SKM-1 treated with dmso at 0.1 percent for 144 hours (cell line): ENCODE results near the gene MCF2L.
"Not testable (repeated sequence)": the region's sequence is repeated elsewhere in the genome, so short reads cannot be mapped to it uniquely, and the experiment has no call there.

Experiments used
- DNase-seq: peaks from one replicate; lab custom pipeline; 2025; ENCODE audit not compliant: unreplicated experiment; lab: John Stamatoyannopoulos, UW

Gene MCF2L

DNA sequence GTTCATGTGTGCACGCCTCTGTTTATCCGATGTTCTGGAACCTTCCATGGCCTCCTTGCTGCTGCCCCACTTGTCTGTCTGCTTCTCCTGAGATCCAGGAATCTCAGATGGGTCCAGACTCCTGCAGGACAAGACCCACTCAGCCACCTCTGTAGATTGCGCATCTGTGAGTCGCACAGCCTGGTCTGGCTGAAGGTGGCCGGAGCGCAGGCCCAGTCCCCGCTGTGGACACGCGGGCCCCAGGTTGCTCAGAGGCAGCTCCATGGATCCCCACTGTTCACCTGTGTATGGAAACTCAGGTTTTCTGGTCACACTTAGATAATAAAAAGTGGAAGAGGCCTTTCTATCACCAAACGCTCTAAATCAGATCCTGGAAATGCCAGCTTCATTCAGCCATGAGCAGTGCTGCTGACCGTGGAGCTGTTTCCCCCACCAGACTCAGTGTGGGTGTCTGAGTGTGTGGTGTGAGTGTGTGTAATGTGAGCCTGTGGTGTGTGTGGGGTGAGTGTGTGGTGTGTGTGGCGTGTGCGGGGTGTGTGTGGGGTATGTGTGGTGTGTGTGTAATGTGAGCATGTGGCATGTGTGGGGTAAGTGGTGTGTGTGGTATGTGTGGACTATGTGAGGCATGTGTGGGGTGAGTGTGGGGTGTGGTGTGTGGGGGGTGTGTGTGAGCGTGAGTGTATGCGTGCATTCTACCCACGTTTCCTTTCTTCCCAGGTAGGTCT lies 59.5 kb downstream of the MCF2L start:
- DNase-seq, result no peak

DNA sequence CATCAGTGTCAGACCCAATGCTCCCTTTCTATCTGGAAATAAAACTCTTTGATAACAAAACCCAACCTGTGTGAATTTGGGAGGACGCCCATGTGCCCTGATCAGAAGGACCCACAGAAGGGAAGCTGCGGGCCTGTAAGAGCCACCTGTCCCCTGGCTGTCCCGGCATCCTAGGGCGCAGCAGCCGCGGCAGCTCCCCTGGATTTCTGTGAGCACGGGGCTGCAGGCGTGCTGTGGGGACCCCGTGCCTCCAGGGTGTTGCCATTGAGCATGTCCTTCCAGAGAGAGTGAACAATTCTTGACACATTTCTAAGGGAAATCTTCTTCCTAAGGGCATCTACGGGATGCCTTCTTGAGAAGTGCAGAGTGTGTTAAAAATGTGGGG lies 60.0 kb downstream of the MCF2L start:
- DNase-seq, result no peak

DNA sequence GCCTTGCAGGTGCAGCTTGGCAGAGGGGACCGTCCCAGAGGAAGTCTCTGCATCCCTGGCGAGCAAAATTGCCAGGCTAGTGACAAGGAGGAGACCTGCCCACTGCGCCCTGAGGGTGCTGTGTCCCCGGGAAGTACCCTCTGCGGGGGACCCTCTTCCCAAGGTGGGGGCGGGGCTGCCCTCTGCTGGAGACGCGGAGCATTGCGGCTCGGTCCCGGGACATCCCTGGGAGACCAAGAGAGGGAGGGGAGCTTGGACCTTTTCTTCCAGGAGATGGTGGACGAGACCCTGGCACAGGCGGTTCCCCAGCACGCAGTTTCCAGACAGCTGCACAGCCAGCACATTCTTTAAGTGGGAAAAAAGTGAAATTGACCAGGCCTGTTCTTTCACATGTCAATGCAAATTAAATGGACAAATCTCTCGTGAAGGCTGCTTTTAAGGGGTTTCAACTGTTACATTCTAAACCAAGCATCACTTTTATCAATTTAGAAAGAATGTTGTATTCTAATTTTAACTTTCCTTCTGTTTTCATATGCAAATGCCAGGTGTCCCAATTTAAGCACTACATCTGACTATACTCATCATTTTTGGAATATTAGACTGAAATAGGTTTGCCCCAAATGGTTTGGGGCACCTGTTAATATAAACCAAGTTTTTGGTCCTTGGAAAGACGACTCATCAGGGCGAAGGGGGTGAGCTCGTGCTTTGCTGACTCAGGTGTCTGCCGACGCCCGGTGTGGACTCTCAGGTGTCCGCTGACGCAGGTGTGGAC lies 60.7 kb downstream of the MCF2L start:
- no peak for DNase-seq

DNA sequence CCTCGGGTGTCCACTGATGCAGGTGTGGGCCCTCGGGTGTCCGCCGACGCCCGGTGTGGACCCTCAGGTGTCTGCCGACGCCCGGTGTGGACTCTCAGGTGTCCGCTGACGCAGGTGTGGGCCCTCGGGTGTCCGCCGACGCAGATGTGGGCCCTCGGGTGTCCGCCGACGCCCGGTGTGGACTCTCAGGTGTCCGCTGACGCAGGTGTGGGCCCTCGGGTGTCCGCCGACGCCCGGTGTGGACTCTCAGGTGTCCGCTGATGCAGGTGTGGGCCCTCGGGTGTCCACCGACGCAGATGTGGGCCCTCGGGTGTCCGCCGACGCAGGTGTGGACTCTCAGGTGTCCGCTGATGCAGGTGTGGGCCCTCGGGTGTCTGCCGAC lies 61.2 kb downstream of the MCF2L start:
- DNase-seq, result not testable (repeated sequence)

DNA sequence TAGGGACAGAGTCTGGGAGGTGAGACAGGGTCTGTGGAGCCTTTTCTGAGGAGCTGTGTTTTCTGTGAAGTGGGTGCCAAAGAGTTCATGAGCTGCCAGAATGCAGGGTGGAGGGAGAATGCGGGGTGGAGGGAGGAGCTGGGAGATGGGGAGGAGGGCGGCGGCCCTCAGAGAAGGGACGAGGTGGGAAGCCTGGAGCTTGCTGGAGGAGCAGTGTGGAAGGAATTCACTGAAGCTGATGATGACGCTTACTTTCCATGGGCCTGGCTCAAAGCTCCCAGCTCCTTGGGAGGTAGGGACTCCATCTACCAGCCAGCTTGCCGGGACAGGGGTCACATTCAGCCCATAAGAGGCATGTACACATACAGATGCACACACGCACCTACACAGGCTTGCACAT lies 62.5 kb downstream of the MCF2L start:
- no peak for DNase-seq

DNA sequence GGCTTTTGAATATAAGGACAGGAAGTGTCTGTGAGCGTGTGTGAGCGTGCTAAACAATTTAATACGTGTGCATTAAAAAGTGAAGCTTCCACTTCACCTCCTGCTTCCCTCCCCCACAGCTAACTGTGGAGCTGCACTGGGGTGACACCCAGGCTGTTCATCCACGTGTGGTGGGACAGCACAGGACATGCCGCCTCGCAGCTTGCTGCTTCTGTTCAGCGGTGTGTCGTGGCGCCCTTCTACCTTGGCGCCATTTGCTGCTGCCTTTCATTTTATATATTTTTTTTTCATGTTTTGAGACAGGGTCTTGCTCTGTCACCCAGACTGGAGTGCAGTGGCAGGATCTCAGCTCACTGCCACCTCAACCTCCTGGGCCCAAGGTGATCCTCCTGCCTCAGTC lies 63.3 kb downstream of the MCF2L start:
- DNase-seq, result no peak

DNA sequence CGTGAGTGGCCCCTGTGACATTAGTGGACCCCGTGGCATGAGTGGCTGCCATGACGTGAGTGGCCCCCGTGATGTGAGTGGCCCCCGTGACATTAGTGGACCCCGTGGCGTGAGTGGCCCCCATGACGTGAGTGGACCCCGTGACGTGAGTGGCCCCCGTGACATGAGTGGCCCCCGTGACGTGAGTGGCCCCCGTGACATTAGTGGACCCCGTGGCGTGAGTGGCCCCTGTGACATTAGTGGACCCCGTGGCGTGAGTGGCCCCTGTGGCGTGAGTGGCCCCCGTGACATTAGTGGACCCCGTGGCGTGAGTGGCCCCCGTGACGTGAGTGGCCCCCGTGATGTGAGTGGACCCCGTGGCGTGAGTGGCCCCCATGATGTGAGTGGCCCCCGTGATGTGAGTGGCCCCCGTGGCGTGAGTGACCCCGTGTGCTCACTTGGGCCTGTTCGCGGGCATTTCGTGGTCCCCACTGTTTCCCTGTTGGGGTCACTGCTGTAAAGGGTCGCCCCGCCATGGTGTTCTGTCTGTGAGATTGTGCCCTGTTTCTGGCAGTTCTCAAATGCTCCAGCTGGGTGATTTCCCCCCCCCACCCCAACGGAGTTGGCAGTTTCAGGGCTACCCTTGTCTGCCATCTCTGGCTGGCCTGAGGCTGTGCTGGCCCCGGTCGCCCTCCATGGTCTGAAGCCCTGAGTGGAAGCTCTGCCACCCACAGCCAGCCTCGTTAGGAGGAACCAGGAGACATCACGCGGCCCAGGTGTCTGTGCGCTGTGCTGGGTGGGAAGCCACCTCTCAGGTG lies 64.2 kb downstream of the MCF2L start:
- DNase-seq, result no peak

DNA sequence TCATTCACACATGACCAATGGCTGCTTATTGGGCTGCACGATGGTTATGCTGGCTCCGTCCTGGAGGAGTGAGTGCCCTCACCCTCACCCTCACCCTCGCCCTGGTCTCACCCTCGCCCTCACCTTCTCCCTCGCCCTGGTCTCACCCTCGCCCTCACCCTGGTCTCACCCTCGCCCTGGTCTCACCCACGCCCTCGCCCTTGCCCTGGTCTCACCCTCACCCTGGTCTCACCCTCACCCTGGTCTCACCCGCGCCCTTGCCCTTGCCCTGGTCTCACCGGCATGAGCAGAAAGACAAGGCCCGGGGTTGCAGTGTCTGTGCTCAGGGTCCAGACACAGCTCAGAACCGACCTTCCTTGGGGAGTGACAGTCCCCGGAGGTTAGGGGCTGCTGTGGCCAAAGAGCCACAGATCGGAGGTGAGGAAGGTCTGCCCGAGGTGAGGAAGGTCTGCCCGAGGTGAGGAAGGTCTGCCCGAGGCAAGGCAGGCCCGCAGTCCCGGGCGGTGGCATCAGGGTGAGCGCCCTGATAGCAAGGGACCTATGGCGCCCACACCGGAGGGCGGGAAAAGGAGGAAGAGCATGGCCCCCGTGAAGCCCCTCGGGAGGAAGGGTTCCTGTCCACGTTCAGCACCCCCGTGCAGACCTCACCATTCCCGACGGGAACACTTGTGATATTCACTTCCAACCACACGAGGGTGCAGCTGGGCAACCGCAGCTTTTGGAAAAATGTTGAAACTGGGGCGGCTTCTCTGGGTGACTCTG lies 65.6 kb downstream of the MCF2L start:
- DNase-seq, result no peak

DNA sequence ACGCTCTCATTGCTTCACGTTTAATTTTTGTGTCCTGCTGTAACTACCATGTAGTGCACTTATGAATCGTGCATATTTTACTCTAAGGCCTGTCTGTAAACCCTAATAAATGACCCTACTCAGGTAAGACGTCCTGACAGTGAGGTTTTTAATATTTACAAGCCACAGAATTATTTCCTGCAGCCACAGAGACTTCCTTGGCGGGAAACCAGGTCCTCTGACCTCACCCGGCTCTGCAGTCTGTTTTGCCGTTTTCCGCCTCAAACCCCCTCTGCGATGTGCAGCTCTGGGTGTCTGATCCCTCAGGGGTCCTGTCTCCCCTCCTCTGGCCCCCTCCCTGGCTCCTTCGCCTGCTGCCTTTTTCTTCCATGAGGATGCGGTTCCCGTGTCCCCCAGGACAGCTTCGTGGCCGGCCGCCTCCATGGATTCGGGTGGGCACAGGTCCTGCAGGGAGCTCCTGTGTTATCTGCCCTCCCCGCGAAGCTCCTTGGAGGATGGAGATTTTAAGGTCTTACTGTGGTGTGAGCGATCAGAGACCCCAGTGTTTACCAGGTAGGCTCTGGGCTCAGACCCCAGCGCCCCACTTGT lies 66.3 kb downstream of the MCF2L start:
- no peak for DNase-seq

DNA sequence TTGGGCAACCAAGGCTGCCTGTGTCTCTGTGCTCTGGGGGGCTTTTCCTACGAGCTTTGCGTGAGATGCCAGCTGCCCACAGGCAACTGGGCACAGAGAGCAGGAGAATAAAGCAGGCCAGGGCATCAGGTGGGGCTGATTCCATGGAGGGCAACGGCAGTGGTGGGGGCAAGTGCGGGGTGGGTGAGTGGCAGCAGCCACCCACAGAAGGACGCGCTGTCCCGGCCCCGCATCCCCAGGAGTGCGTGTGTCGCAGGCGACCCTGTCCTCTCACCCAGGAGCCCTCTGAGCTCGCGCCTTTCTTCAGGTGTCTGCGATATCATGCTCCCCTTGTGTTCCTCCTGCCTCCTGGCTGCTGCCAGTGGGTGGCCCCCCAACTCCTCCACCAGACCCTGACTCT lies 67.4 kb downstream of the MCF2L start:
- DNase-seq, result no peak

DNA sequence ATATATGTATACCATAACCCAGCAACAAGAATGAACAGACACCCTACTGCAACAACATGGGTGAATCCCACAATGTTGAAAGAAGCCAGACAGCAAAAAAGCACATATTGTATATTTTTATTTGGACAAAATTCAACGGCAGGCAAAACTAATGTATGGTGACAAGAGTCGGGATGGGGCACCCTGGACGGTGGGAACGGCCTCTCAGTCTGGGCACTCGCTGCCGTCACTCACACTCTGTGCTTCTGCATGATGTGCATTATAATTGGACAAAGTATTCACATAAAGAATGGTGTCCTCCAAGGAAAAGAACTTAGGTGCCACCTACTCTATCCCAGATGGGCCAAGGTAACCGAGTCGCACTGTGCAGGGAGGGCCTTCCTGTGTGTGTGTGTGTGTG lies 71.0 kb downstream of the MCF2L start:
- no peak for DNase-seq

DNA sequence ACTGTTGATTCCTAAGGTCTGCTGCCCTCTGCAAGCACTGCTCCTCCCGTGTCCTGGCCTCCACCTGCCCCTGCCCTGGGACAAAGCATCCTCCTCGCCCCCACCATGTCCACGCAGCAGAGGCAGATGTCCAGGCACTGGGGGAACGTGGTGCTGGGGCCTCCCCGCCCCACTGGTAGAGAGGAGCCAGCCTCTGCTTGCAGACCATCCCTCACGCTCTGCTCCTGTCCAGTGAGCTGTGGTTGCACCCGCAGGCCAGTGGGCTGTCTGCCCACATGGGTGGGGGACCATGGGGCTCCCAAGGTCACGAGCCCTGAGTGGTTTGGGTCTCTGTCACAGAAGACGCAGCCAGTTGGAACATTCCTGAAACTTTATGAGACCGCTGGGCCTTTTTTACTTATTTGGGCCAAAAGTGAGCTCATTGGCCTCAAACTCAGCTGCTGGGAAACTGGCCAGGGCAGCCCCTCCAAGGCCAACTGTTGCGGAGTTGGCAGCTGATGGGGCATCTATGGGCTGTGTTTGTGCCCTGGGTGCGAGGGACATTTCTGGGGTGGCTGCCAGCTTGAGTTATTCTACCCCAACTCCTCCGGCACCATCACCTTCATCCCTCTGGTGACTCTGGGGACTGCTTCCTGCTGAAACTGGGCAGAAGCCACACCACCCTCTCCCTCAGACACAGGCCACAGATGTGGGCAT lies 71.7 kb downstream of the MCF2L start:
- no peak for DNase-seq

DNA sequence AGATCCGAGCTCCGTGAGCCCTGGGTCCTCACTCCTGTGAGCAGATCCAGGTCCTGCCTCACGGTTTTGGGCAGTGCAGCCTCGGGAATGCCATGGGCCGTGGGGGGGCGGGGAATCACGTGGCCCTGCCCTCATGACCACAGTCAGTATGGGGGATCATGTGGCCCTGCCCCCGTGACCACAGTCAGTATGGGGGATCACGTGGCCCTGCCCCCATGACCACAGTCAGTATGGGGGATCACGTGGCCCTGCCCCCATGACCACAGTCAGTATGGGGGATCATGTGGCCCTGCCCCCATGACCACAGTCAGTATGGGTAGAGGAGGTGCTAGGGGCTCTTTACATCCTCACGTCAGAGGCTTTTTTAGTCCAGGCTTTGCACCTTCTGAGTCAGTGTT lies 72.3 kb downstream of the MCF2L start:
- DNase-seq, result no peak

DNA sequence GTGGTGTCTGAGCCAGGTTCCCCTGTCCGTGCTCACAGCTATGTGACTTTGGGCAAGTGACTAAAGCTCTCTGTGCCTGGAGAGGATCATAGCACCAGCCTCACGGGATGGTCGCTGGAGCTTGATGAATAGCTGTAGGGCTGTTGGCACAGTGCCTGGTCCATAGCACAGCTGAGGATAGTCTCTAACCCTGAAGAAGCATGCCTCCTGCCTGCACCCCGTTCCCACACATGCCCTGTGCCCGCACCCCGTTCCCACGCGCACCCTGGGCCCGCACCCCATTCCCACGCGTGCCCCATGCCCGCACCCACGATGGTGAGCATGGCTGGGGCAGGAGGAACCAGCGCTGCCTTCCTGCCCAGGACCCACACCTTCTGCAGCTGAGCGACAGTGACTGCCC lies 72.9 kb downstream of the MCF2L start:
- DNase-seq, result no peak

DNA sequence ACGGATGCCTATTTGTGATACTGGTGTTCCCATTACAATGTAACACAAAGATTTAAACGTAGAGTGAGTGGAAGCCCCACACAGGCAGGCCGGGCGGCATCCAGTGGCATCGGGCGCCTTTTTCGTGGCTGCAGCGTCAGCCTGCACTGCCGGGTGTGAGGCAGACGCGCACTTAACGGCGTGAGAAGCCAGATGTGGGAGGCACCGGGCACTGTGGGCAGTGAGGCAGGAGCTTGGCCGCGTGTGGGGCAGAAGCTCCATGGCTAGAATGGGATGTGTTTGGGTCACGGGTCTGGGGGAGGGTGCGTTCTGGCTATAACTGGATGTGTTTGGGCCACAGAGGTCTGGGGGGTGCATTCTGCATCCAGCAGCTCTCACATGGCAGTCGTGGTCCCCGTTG lies 73.4 kb downstream of the MCF2L start:
- no peak for DNase-seq

DNA sequence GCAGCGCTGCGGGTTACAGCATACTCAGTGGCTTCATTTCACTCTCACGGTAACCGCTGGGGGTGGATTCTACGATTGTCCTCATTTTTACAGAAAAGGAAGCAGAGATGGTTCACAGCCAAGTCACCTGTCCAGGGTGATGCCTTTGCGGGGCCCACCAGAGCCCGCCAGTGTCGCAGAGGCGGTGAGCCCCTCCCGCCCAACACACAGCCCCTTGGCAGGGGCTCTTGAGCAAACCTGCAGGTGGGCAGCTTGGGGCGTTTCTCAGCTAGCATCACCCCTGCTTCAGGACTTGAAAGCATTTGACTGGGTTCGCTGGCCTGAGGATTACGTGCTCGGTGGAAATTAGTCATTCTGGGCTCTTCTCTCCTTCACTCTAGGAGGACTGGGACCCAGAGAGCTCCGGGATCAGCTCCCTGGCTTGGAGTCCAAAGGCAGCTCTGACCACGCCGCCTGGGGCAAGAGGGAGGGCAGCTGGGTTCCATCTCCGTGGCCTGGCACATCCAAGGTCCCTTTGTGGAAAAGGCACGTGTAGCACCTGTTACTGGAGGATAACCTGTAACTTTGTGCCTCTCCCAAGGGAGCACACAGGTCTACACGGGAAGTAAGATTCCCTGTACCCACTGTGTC lies 74.1 kb downstream of the MCF2L start:
- DNase-seq, result no peak

DNA sequence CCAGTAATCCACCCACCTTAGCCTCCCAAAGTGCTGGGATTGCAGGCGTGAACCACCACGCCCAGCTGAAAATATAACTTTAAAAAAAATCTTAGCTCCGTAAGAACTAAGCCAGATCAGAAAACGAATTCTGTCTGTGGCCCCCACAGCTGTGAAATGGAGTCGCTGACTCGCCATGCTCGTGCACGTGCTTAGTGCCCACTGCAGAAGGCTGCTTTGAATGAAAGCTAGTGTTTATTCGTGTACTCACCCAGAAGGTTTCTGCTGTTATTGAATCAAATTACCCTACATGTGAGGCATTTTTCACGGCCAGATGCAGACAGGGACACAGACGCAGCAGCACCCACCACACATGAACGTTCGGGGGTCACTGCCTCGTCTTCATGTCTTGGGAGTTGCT lies 74.9 kb downstream of the MCF2L start:
- no peak for DNase-seq

DNA sequence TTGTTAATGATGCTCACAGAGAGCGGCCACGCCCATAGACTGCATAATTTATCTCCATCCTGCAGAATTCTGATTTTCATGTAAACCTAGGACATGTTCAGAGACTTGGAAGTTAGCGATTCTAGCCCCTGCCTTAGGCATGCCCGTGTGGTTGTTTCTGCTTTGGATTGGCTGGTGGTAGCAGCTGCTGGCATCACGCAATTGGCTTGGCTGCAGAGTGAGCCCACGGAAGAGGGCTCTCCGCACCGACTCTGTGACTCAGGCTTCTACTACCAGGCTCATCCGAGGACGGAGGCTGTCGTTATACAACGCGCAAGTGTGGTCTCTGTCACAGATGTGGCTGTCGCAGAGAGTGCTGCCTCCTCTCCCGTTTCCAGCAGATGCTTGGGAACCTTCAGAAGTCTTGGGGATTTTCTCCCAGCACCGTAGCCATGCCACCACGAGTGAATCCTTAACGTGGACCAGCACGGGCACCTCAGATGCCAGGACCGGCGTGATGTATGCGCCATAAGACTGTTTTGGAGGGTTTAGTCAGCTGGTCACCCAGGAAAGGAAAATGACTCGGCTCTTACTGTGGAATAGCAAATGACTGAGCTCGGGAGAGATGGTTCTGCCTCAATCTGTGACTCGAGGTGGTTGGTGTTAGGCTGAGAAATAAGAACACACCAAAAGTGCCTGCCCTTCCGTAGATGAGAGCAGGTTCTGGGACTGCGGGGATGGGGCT lies 75.5 kb downstream of the MCF2L start:
- DNase-seq, result no peak
